Fibroblast of lung (primary cell): ENCODE measurements around the gene PDE9A. TPM values are rescaled to one million over a fixed set of nuclear protein-coding genes. Genes with fewer than 3 reads are reported as not detected.

ENCODE experiments used
- DNase-seq, 2 donors: peaks; one replicate each; pipeline versions ENCODE4 v3.0.0 to v3.0.0-alpha.2; 2010; ENCODE audit warnings: low read depth in 2 of 2
- H2AFZ ChIP-seq: 2 replicates; pipeline ENCODE4 v1.5.1; 2012; ENCODE audit warnings: low read length, control low read depth, inconsistent platforms
- H3K27ac ChIP-seq: 2 replicates; pipeline ENCODE4 v1.5.1; 2011; ENCODE audit warnings: low read length, control low read depth; ENCODE audit not compliant: insufficient read depth
- H3K27me3 ChIP-seq: 2 replicates; pipeline ENCODE4 v1.5.1; 2011; ENCODE audit warnings: mild to moderate bottlenecking, low read length; ENCODE audit not compliant: control insufficient read depth, insufficient read depth
- H3K36me3 ChIP-seq: 2 replicates; pipeline ENCODE4 v1.5.1; 2011; ENCODE audit warnings: low read length; ENCODE audit not compliant: control insufficient read depth, insufficient read depth
- H3K4me1 ChIP-seq: 2 replicates; pipeline ENCODE4 v1.5.1; 2011; ENCODE audit warnings: low read length; ENCODE audit not compliant: control insufficient read depth, insufficient read depth; ENCODE audit errors: extremely low read depth
- H3K4me2 ChIP-seq: 2 replicates; pipeline ENCODE4 v1.5.1; 2011; ENCODE audit warnings: low read length, control low read depth; ENCODE audit not compliant: insufficient read depth; ENCODE audit errors: extremely low read depth
- H3K4me3 ChIP-seq, 4 experiments: fragments of 200-600 bp in 1 of 4; sonication (generic) in 1 of 4; replicated peaks in 1 of 4; 2 replicates each; pipeline ENCODE4 v1.5.1; 2011 to 2016; ENCODE audit warnings: low read length in 4 of 4, low read depth in 3 of 4, mild to moderate bottlenecking in 3 of 4, control low read depth in 2 of 4, inconsistent platforms in 1 of 4, mixed read lengths in 1 of 4; ENCODE audit not compliant: insufficient read depth in 1 of 4; ENCODE audit errors: control extremely low read depth in 1 of 4
- H3K79me2 ChIP-seq: 2 replicates; pipeline ENCODE4 v1.5.1; 2012; ENCODE audit warnings: mild to moderate bottlenecking, low read length, inconsistent platforms; ENCODE audit not compliant: control insufficient read depth, insufficient read depth
- H3K9ac ChIP-seq: 2 replicates; pipeline ENCODE4 v1.5.1; 2011; ENCODE audit warnings: mild to moderate bottlenecking, low read length, control low read depth; ENCODE audit not compliant: insufficient read depth
- H3K9me3 ChIP-seq: 2 replicates; pipeline ENCODE4 v1.5.1; 2012; ENCODE audit warnings: low read depth, low read length; ENCODE audit not compliant: control insufficient read depth, insufficient read depth
- H4K20me1 ChIP-seq: 2 replicates; pipeline ENCODE4 v1.5.1; 2011; ENCODE audit warnings: low read length; ENCODE audit not compliant: control insufficient read depth, insufficient read depth; ENCODE audit errors: extremely low read depth
- CTCF ChIP-seq, 2 donors: IDR thresholded peaks in 1 of 2; conservative IDR thresholded peaks in 1 of 2; 1 replicate in 1 of 2; 2 replicates in 1 of 2; pipeline ENCODE4 v1.5.1; 2011 to 2012; ENCODE audit warnings: low read length in 2 of 2, control low read depth in 1 of 2, inconsistent platforms in 1 of 2, low read depth in 1 of 2, mild to moderate bottlenecking in 1 of 2
- EZH2 ChIP-seq: IDR thresholded peaks from 2 replicates; pipeline ENCODE4 v1.5.1; 2012; ENCODE audit warnings: low read length, control low read depth, mild to moderate bottlenecking; ENCODE audit errors: missing control alignments
- polyA plus RNA-seq, 2 donors: library from polyadenylated mRNA; depleted of rRNA in 1 of 2; stranded (reverse) in 1 of 2; unstranded in 1 of 2; fragments of >200 nt; gene quantifications; 2 replicates each; pipeline ENCODE4 v1.2.1, GENCODE V29; 2011 to 2012; ENCODE audit warnings: missing spikeins in 1 of 2
- total RNA-seq: library from RNA; depleted of rRNA; stranded (reverse); fragments of >200 nt; gene quantifications from 2 replicates; pipeline ENCODE4 v1.2.1, GENCODE V29; 2014

The PDE9A gene
- total and polyA plus RNA-seq, 2 donors (not counting 1 experiment from before 2014, with no cell fraction given): 1.8 to 4.4 TPM

GRCh38 chr21:42747746-42748351 lies 94.4 kb downstream of the PDE9A start:
- Histone ChIP-seq H3K9me3 (no peaks in the 10 kb centered on the region), H3K36me3 (no peaks in the 10 kb centered on the region), H3K4me2 (no peak overlapping the region), H3K4me1 (no peaks in the 10 kb centered on the region), H3K27ac (no peak overlapping the region), H3K27me3 (no peaks in the 10 kb centered on the region), H4K20me1 (no peaks in the 10 kb centered on the region), H3K79me2 (no peaks in the 10 kb centered on the region), H2AFZ (no peak overlapping the region), H3K4me3 (no peak overlapping the region), H3K9ac (no peak overlapping the region)
- no peak for TF ChIP-seq EZH2
- no peak for DNase-seq

- no peak overlapping the region for H3K9ac ChIP-seq
- no peak overlapping the region for H3K27ac ChIP-seq
- no peaks in the 10 kb centered on the region for H3K79me2 ChIP-seq
- H3K9me3 ChIP-seq: no peaks in the 10 kb centered on the region
- no peak overlapping the region for H3K4me2 ChIP-seq
- H3K36me3 ChIP-seq: no peaks in the 10 kb centered on the region
- DNase-seq: no peak
- H3K4me3 ChIP-seq: no peak overlapping the region
- TF ChIP-seq CTCF (conservative IDR thresholded peaks at IDR 0.05 in 1 of 2, IDR thresholded peaks at IDR 0.05 in 1 of 2; ENCODE audit: low read depth in 1 of 2, low read length in 2 of 2): no peak
- no peak for TF ChIP-seq EZH2
- no peaks in the 10 kb centered on the region for H4K20me1 ChIP-seq
- no peaks in the 10 kb centered on the region for H3K27me3 ChIP-seq
- H2AFZ ChIP-seq: no peak overlapping the region
- H3K4me1 ChIP-seq: no peaks in the 10 kb centered on the region
Observed at GRCh38 chr21:42748620-42749176, 95.3 kb downstream of the PDE9A start.

GRCh38 chr21:42750737-42751530 lies 97.5 kb downstream of the PDE9A start:
- H3K4me2 ChIP-seq: no peak overlapping the region
- H3K9ac ChIP-seq: no peak overlapping the region
- H3K4me3 ChIP-seq: no peak overlapping the region
- no peaks in the 10 kb centered on the region for H4K20me1 ChIP-seq
- H3K36me3 ChIP-seq: no peaks in the 10 kb centered on the region
- no peak overlapping the region for H3K27ac ChIP-seq
- TF ChIP-seq CTCF (conservative IDR thresholded peaks at IDR 0.05 in 1 of 2, IDR thresholded peaks at IDR 0.05 in 1 of 2; ENCODE audit: low read depth in 1 of 2, low read length in 2 of 2) (no peak), EZH2 (no peak)
- H3K4me1 ChIP-seq: no peaks in the 10 kb centered on the region
- H2AFZ ChIP-seq: no peak overlapping the region
- no peaks in the 10 kb centered on the region for H3K27me3 ChIP-seq
- H3K79me2 ChIP-seq: no peaks in the 10 kb centered on the region
- no peaks in the 10 kb centered on the region for H3K9me3 ChIP-seq
- DNase-seq: no peak
